Measurements from ENCODE around the gene KCTD17. TPM values are rescaled to one million over a fixed set of nuclear protein-coding genes. Genes with fewer than 3 reads are reported as not detected.

KCTD17 gene
- total and polyA plus RNA-seq, 4 donors: 2.0 to 5.2 (median 3.7) TPM

DNA sequence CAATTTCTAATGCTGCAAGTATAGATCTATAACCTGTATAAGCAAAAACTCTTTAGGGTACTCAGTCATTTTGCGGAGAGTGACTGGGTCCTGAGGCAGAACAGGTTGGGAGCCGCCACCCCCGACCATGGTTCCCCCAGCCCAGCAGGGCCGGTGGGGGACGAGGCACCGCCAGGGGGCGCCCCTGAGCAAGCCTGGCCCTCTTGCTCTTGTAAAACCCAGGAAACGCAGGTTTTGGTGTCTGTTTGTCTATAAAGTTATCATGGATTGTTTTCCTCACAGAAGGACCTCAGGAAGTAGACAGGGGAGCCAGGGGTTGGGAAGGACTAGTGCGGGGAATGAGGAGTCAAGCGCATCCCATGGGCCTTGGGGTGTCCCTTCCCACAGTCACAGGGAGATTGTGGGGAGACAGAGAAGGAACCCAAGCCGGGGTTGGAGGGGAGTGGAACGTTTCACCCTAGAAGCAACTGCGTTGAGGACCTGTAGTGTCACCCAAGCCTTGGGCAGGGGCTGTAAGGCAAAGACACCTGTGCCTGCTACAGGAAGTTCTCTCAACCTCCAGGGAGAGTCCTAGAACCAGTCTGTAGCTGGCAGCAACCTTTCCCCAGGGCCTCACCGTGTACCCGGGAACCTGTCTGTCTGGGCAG, 26.4 kb downstream of the KCTD17 start:
- no peaks in the 10 kb centered on the region for H3K27me3 ChIP-seq (ENCODE audit: control insufficient read depth in 4 of 4, insufficient read depth in 4 of 4, low read length in 3 of 4)
- no peak overlapping the region for H3K4me3 ChIP-seq (ENCODE audit: low read depth in 1 of 3, low read length in 3 of 3)
- no peaks in the 10 kb centered on the region for H3K9me3 ChIP-seq (ENCODE audit: control insufficient read depth in 4 of 4, low read length in 3 of 4)
- no peak overlapping the region for H3K27ac ChIP-seq (ENCODE audit: low read depth in 1 of 2, low read length in 2 of 2)
- TF ChIP-seq CTCF (IDR thresholded peaks at IDR 0.05; ENCODE audit: low read depth, low read length, missing input control) (peak; percentile 86), ATF3 (IDR thresholded peaks at IDR 0.05) (no peak), RAD21 (IDR thresholded peaks at IDR 0.05) (peak; percentile 90 to 94), HNF4A (conservative IDR thresholded peaks at IDR 0.05) (no peak)
- no peak overlapping the region for H3K9ac ChIP-seq (ENCODE audit: low read depth in 1 of 2, low read length in 2 of 2)
- peaks cover 3 to 37% (median 11%) of the 10 kb centered on the region in 4 donors for H3K36me3 ChIP-seq (ENCODE audit: control insufficient read depth in 4 of 4, insufficient read depth in 3 of 4, low read depth in 1 of 4, low read length in 3 of 4)
- peaks cover 0 to 2% (median 0%) of the 10 kb centered on the region in 4 donors for H3K4me1 ChIP-seq (ENCODE audit: control insufficient read depth in 4 of 4, insufficient read depth in 4 of 4, low read length in 3 of 4)
- 36% methylated on average over 15 of the region's 15 CpGs for WGBS
- DNase-seq (ENCODE audit: low spot score): peak; percentile 83

DNA sequence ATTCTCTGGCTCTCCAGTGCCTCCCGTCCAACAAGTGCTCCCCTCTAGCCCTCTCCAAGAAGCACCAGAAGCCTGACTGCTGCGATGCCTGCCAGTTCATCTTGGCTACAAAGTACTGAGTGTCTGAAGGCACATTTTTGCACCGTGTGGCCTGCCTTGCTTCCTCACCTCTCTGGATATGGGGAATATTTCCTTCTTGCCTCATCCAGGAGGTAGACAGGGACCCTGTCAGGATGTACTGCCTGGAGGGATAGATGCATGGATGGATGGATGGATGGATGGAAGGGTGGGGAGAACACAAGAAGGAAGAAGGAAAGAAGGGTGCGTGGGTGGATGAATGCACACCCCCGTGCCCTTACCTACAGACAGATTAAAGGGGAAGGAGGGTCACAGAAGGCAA, 27.6 kb downstream of the KCTD17 start:
- TF ChIP-seq ATF3 (IDR thresholded peaks at IDR 0.05) (no peak), JUND (IDR thresholded peaks at IDR 0.05) (no peak), YY1 (IDR thresholded peaks at IDR 0.05) (no peak), GABPA (IDR thresholded peaks at IDR 0.05 in 1 of 2, conservative IDR thresholded peaks at IDR 0.05 in 1 of 2) (no peak), FOXA1 (IDR thresholded peaks at IDR 0.05) (no peak), RXRA (IDR thresholded peaks at IDR 0.05) (no peak), HNF4G (IDR thresholded peaks at IDR 0.05) (no peak), EGR1 (IDR thresholded peaks at IDR 0.05; ENCODE audit: low read depth in 2 of 2) (no peak), CTCF (IDR thresholded peaks at IDR 0.05; ENCODE audit: low read depth, low read length, missing input control) (no peak)
- WGBS: 75% methylated on average over 5 of the region's 5 CpGs
- DNase-seq (ENCODE audit: low spot score): no peak
- H3K4me1 ChIP-seq (ENCODE audit: control insufficient read depth in 4 of 4, insufficient read depth in 4 of 4, low read length in 3 of 4): peaks cover 0 to 2% (median 0%) of the 10 kb centered on the region in 4 donors
- peaks cover 2 to 35% (median 9%) of the 10 kb centered on the region in 4 donors for H3K36me3 ChIP-seq (ENCODE audit: control insufficient read depth in 4 of 4, insufficient read depth in 3 of 4, low read depth in 1 of 4, low read length in 3 of 4)
- no peaks in the 10 kb centered on the region for H3K9me3 ChIP-seq (ENCODE audit: control insufficient read depth in 4 of 4, low read length in 3 of 4)
- H3K27me3 ChIP-seq (ENCODE audit: control insufficient read depth in 4 of 4, insufficient read depth in 4 of 4, low read length in 3 of 4): no peaks in the 10 kb centered on the region
- no peak overlapping the region for H3K9ac ChIP-seq (ENCODE audit: low read depth in 1 of 2, low read length in 2 of 2)
- H3K4me3 ChIP-seq (ENCODE audit: low read depth in 1 of 3, low read length in 3 of 3): no peak overlapping the region
- no peak overlapping the region for H3K27ac ChIP-seq (ENCODE audit: low read depth in 1 of 2, low read length in 2 of 2)

DNA sequence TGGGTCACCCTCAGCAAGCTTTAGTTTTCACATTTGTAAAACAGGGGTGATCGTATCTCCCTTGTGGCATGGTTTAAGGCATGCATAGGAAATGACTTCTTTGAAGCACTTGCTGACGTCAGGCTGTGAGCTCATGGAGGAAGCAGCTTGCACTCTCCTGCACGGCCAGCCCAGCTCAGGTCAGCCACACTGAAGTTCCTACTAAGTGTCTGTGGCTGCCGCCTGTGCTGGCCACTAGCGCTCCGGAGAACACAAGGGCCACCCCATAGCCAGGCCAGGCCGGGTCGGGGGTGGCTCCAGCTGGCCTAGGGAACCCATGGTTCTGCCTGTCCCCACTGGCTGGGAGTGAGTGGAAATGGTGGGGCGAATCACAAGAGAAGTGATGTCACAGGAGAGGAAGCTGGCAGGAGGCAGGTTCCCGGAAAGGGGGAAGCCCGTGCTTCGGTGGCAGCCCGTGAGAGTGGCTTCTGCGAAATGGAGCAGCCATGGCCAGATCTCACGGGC, 28.2 kb downstream of the KCTD17 start:
- TF ChIP-seq ATF3 (IDR thresholded peaks at IDR 0.05) (no peak), CTCF (IDR thresholded peaks at IDR 0.05; ENCODE audit: low read depth, low read length, missing input control) (no peak), HNF4G (IDR thresholded peaks at IDR 0.05) (no peak), TAF1 (conservative IDR thresholded peaks at IDR 0.05) (no peak)
- TF ChIP-seq, protein P1, sequence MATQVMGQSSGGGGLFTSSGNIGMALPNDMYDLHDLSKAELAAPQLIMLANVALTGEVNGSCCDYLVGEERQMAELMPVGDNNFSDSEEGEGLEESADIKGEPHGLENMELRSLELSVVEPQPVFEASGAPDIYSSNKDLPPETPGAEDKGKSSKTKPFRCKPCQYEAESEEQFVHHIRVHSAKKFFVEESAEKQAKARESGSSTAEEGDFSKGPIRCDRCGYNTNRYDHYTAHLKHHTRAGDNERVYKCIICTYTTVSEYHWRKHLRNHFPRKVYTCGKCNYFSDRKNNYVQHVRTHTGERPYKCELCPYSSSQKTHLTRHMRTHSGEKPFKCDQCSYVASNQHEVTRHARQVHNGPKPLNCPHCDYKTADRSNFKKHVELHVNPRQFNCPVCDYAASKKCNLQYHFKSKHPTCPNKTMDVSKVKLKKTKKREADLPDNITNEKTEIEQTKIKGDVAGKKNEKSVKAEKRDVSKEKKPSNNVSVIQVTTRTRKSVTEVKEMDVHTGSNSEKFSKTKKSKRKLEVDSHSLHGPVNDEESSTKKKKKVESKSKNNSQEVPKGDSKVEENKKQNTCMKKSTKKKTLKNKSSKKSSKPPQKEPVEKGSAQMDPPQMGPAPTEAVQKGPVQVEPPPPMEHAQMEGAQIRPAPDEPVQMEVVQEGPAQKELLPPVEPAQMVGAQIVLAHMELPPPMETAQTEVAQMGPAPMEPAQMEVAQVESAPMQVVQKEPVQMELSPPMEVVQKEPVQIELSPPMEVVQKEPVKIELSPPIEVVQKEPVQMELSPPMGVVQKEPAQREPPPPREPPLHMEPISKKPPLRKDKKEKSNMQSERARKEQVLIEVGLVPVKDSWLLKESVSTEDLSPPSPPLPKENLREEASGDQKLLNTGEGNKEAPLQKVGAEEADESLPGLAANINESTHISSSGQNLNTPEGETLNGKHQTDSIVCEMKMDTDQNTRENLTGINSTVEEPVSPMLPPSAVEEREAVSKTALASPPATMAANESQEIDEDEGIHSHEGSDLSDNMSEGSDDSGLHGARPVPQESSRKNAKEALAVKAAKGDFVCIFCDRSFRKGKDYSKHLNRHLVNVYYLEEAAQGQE (IDR thresholded peaks at IDR 0.05): no peak
- peaks cover 0 to 2% (median 0%) of the 10 kb centered on the region in 4 donors for H3K4me1 ChIP-seq (ENCODE audit: control insufficient read depth in 4 of 4, insufficient read depth in 4 of 4, low read length in 3 of 4)
- H3K27me3 ChIP-seq (ENCODE audit: control insufficient read depth in 4 of 4, insufficient read depth in 4 of 4, low read length in 3 of 4): no peaks in the 10 kb centered on the region
- 78% methylated on average over 15 of the region's 15 CpGs for WGBS
- H3K27ac ChIP-seq (ENCODE audit: low read depth in 1 of 2, low read length in 2 of 2): no peak overlapping the region
- peaks cover 2 to 35% (median 13%) of the 10 kb centered on the region in 4 donors for H3K36me3 ChIP-seq (ENCODE audit: control insufficient read depth in 4 of 4, insufficient read depth in 3 of 4, low read depth in 1 of 4, low read length in 3 of 4)
- no peak for DNase-seq (ENCODE audit: low spot score)
- no peaks in the 10 kb centered on the region for H3K9me3 ChIP-seq (ENCODE audit: control insufficient read depth in 4 of 4, low read length in 3 of 4)
- H3K9ac ChIP-seq (ENCODE audit: low read depth in 1 of 2, low read length in 2 of 2): no peak overlapping the region
- no peak overlapping the region for H3K4me3 ChIP-seq (ENCODE audit: low read depth in 1 of 3, low read length in 3 of 3)
